Upper lobe of right lung (tissue), 1 donor: Measurements from ENCODE around the gene MT2A. TPM values are rescaled to one million over a fixed set of nuclear protein-coding genes. Genes with fewer than 3 reads are reported as not detected.

Experiments
- ATAC-seq: fragments of 200-7000 bp; cut with Tn5 transposase; one replicate; pipeline ENCODE4 v1.9.1; 2020; ENCODE audit warnings: mild to moderate bottlenecking, moderate library complexity
- DNase-seq: peaks from one replicate; pipeline ENCODE4 v3.0.0-alpha.2; 2020
- H3K27ac ChIP-seq: fragments of 200-600 bp; one replicate; pipeline ENCODE4 v1.8.0; 2022
- H3K27me3 ChIP-seq: fragments of 200-600 bp; one replicate; pipeline ENCODE4 v1.8.0; 2022; ENCODE audit warnings: mild to moderate bottlenecking
- H3K36me3 ChIP-seq: fragments of 200-600 bp; one replicate; pipeline ENCODE4 v1.8.0; 2022
- H3K4me1 ChIP-seq: fragments of 200-600 bp; one replicate; pipeline ENCODE4 v1.8.0; 2022
- H3K4me3 ChIP-seq: fragments of 200-600 bp; one replicate; pipeline ENCODE4 v1.8.0; 2022; ENCODE audit warnings: mild to moderate bottlenecking
- H3K9me3 ChIP-seq: fragments of 200-600 bp; one replicate; pipeline ENCODE4 v1.8.0; 2022
- CTCF ChIP-seq: fragments of 200-600 bp; IDR thresholded peaks from one replicate; pipeline ENCODE4 v1.8.0; 2022; ENCODE audit warnings: antibody characterized with exemption
- intact Hi-C: fragments of 100-400 bp; cut with DNase I; formaldehyde crosslinking; loops from one replicate; pipeline ENCODE4 v1.11.0; 2022
- total RNA-seq: library from RNA; stranded (reverse); fragmentation: NEBNext Ultra II Directional; extraction: Animal tissue kit (Norgen Biotek cat#: 25700); gene quantifications from one replicate; pipeline ENCODE4 v1.2.1, GENCODE V29; 2021
- donor health status: DM: no; HTN: yes; CAD: no; lungs with severe emphysema.

Gene MT2A
- total RNA-seq, 1 donor from 2014 or later: 349 TPM

GRCh38 chr16:56569971-56570370 lies 38.4 kb upstream of the MT2A start:
- no peak for TF ChIP-seq CTCF

GRCh38 chr16:56571525-56571924 lies 36.9 kb upstream of the MT2A start:
- no peaks in the 10 kb centered on the region for H3K36me3 ChIP-seq
- ATAC-seq (no peak), DNase-seq (no peak)
- no peak overlapping the region for H3K27ac ChIP-seq
- H3K27me3 ChIP-seq: no peaks in the 10 kb centered on the region
- no peaks in the 10 kb centered on the region for H3K4me1 ChIP-seq
- TF ChIP-seq CTCF: no peak
- intact Hi-C loops: loop anchor here (10.0 kb wide), 1 partner anchor 133 kb away; no protein-coding TSS in a partner anchor
- no peaks in the 10 kb centered on the region for H3K9me3 ChIP-seq
- H3K4me3 ChIP-seq: no peak overlapping the region

More at GRCh38 chr16:56569971-56570370, 38.4 kb upstream of the MT2A start:
- intact Hi-C loops: loop anchor here (10.0 kb wide), 1 partner anchor 135 kb away; no protein-coding TSS in a partner anchor
- Histone ChIP-seq H3K36me3 (no peaks in the 10 kb centered on the region), H3K4me3 (no peak overlapping the region), H3K4me1 (no peaks in the 10 kb centered on the region), H3K27ac (no peak overlapping the region), H3K9me3 (no peaks in the 10 kb centered on the region), H3K27me3 (no peaks in the 10 kb centered on the region)
- no peak for DNase-seq
- no peak for ATAC-seq

GRCh38 chr16:56574625-56575024 lies 33.8 kb upstream of the MT2A start:
- no peak for TF ChIP-seq CTCF
- no peak for ATAC-seq
- intact Hi-C loops: loop anchor here (10.0 kb wide), 1 partner anchor 130 kb away; no protein-coding TSS in a partner anchor

GRCh38 chr16:56576585-56577299 lies 31.6 kb upstream of the MT2A start:
- Histone ChIP-seq H3K4me1 (no peaks in the 10 kb centered on the region), H3K4me3 (no peak overlapping the region), H3K27me3 (no peaks in the 10 kb centered on the region), H3K27ac (no peak overlapping the region), H3K9me3 (no peaks in the 10 kb centered on the region), H3K36me3 (no peaks in the 10 kb centered on the region)
- TF ChIP-seq CTCF: peak; percentile 82
- ATAC-seq (peak; percentile 100), DNase-seq (peak; percentile 93)
- intact Hi-C loops: loop anchor here (10.0 kb wide), 1 partner anchor 128 kb away; no protein-coding TSS in a partner anchor

More at GRCh38 chr16:56574625-56575024, 33.8 kb upstream of the MT2A start:
- Histone ChIP-seq H3K27me3 (no peaks in the 10 kb centered on the region), H3K9me3 (no peaks in the 10 kb centered on the region), H3K4me3 (no peak overlapping the region), H3K4me1 (no peaks in the 10 kb centered on the region), H3K36me3 (no peaks in the 10 kb centered on the region), H3K27ac (no peak overlapping the region)
- DNase-seq: no peak

GRCh38 chr16:56577300-56577625 lies 31.1 kb upstream of the MT2A start:
- ATAC-seq: no peak
- no peaks in the 10 kb centered on the region for H3K36me3 ChIP-seq
- TF ChIP-seq CTCF: no peak
- no peak for DNase-seq
- no peak overlapping the region for H3K27ac ChIP-seq
- no peaks in the 10 kb centered on the region for H3K4me1 ChIP-seq
- no peaks in the 10 kb centered on the region for H3K9me3 ChIP-seq
- no peak overlapping the region for H3K4me3 ChIP-seq
- H3K27me3 ChIP-seq: no peaks in the 10 kb centered on the region
- intact Hi-C loops: loop anchor here (10.0 kb wide), 1 partner anchor 128 kb away; no protein-coding TSS in a partner anchor
